Measurements from ENCODE around the gene SRGAP1.

- TF ChIP-seq POLR2A (IDR thresholded peaks at IDR 0.05; ENCODE audit: low read depth, low read length) (no peak), POLR2AphosphoS5 (IDR thresholded peaks at IDR 0.05; ENCODE audit: low read depth, low read length) (no peak), TAF1 (IDR thresholded peaks at IDR 0.05; ENCODE audit: borderline replicate concordance, low read depth, low read length) (no peak)
Observed at GRCh38 chr12:64171715-64172114, 327.2 kb downstream of the SRGAP1 start.
